GM12891 (cell line): ENCODE measurements around the gene NCEH1.

Experiments used
- PAX5 ChIP-seq: IDR thresholded peaks from 2 replicates; pipeline ENCODE4 v1.6.1; 2011; ENCODE audit warnings: low read length, moderate library complexity, mild to moderate bottlenecking; ENCODE audit not compliant: insufficient read depth, severe bottlenecking
- POLR2A ChIP-seq: IDR thresholded peaks from 2 replicates; pipeline ENCODE4 v1.6.1; 2011; ENCODE audit warnings: low read depth, low read length, control low read depth
- POLR2AphosphoS5 ChIP-seq: IDR thresholded peaks from 2 replicates; pipeline ENCODE4 v1.6.1; 2011; ENCODE audit warnings: low read depth, low read length, control low read depth
- POU2F2 ChIP-seq: IDR thresholded peaks from 2 replicates; pipeline ENCODE4 v1.6.1; 2011; ENCODE audit warnings: low read depth, mild to moderate bottlenecking, control low read depth, low read length, moderate library complexity
- TAF1 ChIP-seq: IDR thresholded peaks from 2 replicates; pipeline ENCODE4 v1.6.1; 2011; ENCODE audit warnings: low read depth, low read length, control low read depth

DNA sequence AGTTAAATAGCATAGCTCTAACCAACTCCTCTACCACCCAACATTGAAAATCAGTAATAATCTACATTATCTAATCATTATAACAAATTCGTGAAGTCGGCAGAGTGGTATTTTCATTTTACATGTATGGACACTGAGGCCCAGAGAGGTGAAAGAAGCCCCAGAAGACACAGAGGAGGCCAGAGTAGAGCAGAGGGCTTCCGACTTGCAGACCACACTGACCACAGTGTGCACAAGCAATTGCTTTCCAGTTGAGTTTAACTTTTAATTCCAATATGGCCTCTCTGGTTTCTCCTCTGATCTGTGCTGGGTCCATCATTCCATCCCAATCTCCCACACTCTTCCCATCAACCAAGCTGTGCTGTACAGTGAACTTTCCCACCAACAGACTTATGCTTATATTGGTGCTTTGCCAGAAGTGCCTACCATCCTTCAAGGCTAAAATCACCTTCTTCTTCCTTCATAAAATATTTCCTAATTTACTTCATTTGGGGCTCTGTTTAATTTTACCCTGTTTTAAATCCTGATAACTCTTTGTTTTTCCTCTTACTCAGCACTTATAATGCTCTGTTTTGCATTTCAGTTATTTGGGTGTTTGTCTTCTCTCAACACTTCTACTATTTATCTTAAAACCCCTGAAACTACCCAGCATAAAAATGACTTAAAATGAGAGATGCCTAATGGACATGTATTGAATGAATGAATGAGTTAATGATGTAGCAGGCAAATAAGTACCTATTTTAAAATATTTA is 105.8 kb downstream of the NCEH1 start:
- TF ChIP-seq POLR2AphosphoS5 (no peak), TAF1 (no peak), POLR2A (no peak), PAX5 (no peak), POU2F2 (no peak)
